Peyer's patch (tissue), 4 donors: ENCODE data around the gene RTCA. TPM values are rescaled to one million over a fixed set of nuclear protein-coding genes. Genes with fewer than 3 reads are reported as not detected.

Source experiments
- DNase-seq, 3 donors: peaks; one replicate each; pipeline ENCODE4 v3.0.0-alpha.2; 2017 to 2019
- H3K27ac ChIP-seq, 4 donors: fragments of 200-600 bp; sonication (generic); one replicate each; pipeline ENCODE4 v1.5.1; 2016 to 2019
- H3K27me3 ChIP-seq, 2 donors: fragments of 200-600 bp; sonication (generic); one replicate each; pipeline ENCODE4 v1.5.1; 2019
- H3K36me3 ChIP-seq, 3 donors: fragments of 200-600 bp; sonication (generic); one replicate each; pipeline ENCODE4 v1.5.1; 2016 to 2019
- H3K4me1 ChIP-seq, 4 donors: fragments of 200-600 bp; sonication (generic); one replicate each; pipeline ENCODE4 v1.5.1; 2016 to 2019
- H3K4me3 ChIP-seq, 4 donors: fragments of 200-600 bp; sonication (generic); 1 replicate in 3 of 4; 2 replicates in 1 of 4; pipeline ENCODE4 v1.5.1; 2016 to 2019; ENCODE audit warnings: mild to moderate bottlenecking in 1 of 4
- H3K9me3 ChIP-seq, 4 donors: fragments of 200-600 bp; sonication (generic); one replicate each; pipeline ENCODE4 v1.5.1; 2016 to 2019; ENCODE audit warnings: mild to moderate bottlenecking in 1 of 4
- CTCF ChIP-seq, 6 experiments: fragments of 450-650 bp in 4 of 6; fragments of 200-600 bp in 2 of 6; sonication (generic) in 1 of 6; IDR thresholded peaks; one replicate each; pipeline ENCODE4 v1.5.1; 2017 to 2019; ENCODE audit warnings: antibody characterized with exemption in 6 of 6, mild to moderate bottlenecking in 3 of 6, moderate library complexity in 1 of 6
- POLR2A ChIP-seq, 2 donors: fragments of 450-650 bp; IDR thresholded peaks; one replicate each; pipeline ENCODE4 v1.5.1; 2017; ENCODE audit warnings: antibody characterized with exemption in 2 of 2, mild to moderate bottlenecking in 2 of 2, moderate library complexity in 2 of 2
- total RNA-seq, 4 donors: library from RNA; depleted of rRNA; stranded (reverse); fragments of >200 nt; gene quantifications; one replicate each; pipeline ENCODE4 v1.1.0, GENCODE V29; 2016

RTCA gene
- total RNA-seq, 4 donors from 2014 or later, result 31.5 to 71.8 (median 46.7) TPM

- no peak for DNase-seq
- TF ChIP-seq CTCF (IDR thresholded peaks at IDR 0.05) (peak in 4 of 6 experiments; percentile 4 to 39 (median 22)), POLR2A (IDR thresholded peaks at IDR 0.05) (no peak)
Observed at GRCh38 chr1:100277866-100278265, 11.8 kb downstream of the RTCA start.

DNA sequence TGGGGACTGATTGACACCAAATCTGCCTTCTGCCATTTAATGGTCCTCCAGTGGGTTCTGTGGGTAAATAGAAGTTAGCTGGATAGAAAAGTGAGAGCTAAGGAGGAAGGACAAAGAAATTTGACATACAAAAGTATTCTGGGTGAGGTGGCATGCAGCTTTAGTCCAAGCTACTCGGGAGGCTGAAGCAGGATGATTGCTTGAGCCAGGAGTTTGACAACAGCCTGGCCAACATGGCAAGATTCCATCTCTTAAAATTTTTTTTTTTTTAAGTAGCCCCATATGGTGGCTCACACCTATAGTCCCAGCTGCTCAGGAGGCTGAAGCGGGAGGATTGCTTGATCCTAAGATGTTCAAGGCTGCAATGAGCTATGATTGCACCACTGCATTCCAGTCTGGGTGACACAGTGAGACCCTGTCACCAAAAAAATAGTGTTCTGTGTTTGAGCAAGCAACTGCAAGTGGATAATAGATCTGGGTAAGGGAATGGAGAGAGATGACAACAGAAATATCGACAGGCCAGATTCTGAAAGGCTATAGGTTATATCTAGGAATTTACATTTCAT is 13.4 kb downstream of the RTCA start:
- TF ChIP-seq POLR2A (IDR thresholded peaks at IDR 0.05), result no peak
- Histone ChIP-seq H3K36me3 (peaks cover 0 to 94% (median 0%) of the 10 kb centered on the region in 3 donors), H3K4me3 (no peak overlapping the region), H3K9me3 (no peaks in the 10 kb centered on the region), H3K4me1 (no peaks in the 10 kb centered on the region), H3K27me3 (no peaks in the 10 kb centered on the region), H3K27ac (no peak overlapping the region)
- no peak for DNase-seq

More at GRCh38 chr1:100277866-100278265, 11.8 kb downstream of the RTCA start:
- peaks cover 0 to 96% (median 0%) of the 10 kb centered on the region in 3 donors for H3K36me3 ChIP-seq
- H3K27me3 ChIP-seq, result no peaks in the 10 kb centered on the region
- no peaks in the 10 kb centered on the region for H3K4me1 ChIP-seq
- H3K27ac ChIP-seq, result no peak overlapping the region
- no peak overlapping the region for H3K4me3 ChIP-seq
- no peaks in the 10 kb centered on the region for H3K9me3 ChIP-seq

DNA sequence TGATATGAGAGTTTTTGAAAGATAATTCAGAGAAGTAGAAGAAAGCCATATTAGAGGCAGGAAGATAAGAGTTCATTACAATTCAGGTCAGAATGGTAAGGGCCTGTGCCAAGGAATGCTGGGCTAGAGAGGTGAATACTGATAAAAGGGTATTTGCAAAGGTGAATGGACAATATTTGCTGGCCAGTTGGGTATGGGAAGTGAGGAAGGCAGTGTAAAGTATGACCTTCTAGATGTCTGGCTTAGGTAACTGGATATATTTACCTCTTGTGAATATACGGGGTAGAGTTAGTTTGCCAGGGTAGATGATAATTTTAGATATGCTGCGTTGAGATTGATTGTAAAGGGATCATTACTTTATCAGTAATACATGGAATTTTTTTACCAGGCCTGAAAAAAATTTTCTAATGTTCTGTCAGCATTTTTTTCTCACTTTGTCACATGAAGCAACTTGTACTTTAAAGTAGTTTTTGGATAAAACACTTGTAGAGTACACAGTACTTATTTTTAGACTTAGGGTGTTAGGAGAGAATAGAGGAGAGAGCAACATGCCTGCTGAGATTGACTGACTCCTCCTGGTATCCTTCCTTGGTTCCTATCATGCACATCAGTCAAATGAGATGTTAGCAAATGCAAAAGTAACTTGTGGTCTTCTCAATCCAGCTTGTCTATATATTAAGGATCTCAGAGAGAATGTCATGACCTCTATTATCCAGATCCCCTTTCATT is 14.1 kb downstream of the RTCA start:
- H3K27me3 ChIP-seq, result no peaks in the 10 kb centered on the region
- DNase-seq, result no peak
- no peak overlapping the region for H3K27ac ChIP-seq
- no peak overlapping the region for H3K4me3 ChIP-seq
- H3K9me3 ChIP-seq, result no peaks in the 10 kb centered on the region
- no peaks in the 10 kb centered on the region for H3K4me1 ChIP-seq
- peaks cover 0 to 94% (median 0%) of the 10 kb centered on the region in 3 donors for H3K36me3 ChIP-seq
- TF ChIP-seq CTCF (IDR thresholded peaks at IDR 0.05), result no peak
- no peak for TF ChIP-seq POLR2A (IDR thresholded peaks at IDR 0.05)

- H3K4me3 ChIP-seq, result no peak overlapping the region
- H3K36me3 ChIP-seq, result peaks cover 0 to 93% (median 0%) of the 10 kb centered on the region in 3 donors
- no peak overlapping the region for H3K27ac ChIP-seq
- H3K4me1 ChIP-seq, result no peaks in the 10 kb centered on the region
- H3K9me3 ChIP-seq, result no peaks in the 10 kb centered on the region
- DNase-seq, result no peak
- H3K27me3 ChIP-seq, result no peaks in the 10 kb centered on the region
- TF ChIP-seq POLR2A (IDR thresholded peaks at IDR 0.05) (no peak), CTCF (IDR thresholded peaks at IDR 0.05) (no peak)
Observed at GRCh38 chr1:100284591-100284990, 18.6 kb downstream of the RTCA start.

DNA sequence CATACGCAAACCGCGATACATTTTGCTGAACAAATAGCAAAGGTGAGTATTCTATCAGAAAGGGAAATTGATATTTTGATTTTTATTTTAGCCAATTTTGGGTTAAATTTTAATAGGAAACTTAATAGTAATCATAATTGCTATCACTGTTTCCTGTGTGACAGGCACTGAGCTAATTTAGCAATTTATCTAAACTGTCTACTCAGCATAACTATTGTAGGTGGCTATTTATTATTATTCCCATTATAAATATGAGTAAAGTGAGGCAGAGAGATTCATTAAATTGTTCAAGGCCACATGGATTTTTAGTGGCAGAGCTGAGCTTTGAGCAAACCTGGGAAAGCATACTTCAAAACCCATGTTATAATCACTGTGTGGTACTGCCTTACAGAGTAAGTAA is 21.1 kb downstream of the RTCA start:
- Histone ChIP-seq H3K27ac (no peak overlapping the region), H3K4me3 (no peak overlapping the region), H3K9me3 (no peaks in the 10 kb centered on the region), H3K4me1 (no peaks in the 10 kb centered on the region), H3K36me3 (peaks cover 0 to 95% (median 0%) of the 10 kb centered on the region in 3 donors), H3K27me3 (no peaks in the 10 kb centered on the region)
- DNase-seq, result no peak
- TF ChIP-seq POLR2A (IDR thresholded peaks at IDR 0.05) (no peak), CTCF (IDR thresholded peaks at IDR 0.05) (no peak)

DNA sequence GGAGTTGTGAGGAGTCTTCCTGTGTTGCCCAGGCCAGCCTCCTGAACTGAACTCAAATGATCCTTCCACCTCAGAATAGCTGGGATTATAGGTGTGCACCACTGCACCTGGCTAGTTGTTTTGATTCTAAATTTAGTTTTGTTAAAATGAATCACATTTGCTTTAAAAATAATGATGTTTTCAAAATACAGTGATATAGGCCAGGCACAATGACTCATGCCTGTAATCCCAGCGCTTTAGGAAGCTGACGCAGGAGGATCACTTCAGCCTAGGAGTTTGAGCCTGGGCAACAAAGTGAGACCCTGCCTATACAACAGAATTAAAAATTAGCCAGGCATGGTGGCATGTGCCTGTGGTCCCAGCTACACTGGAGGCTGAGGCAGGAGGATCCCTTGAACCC is 24.3 kb downstream of the RTCA start:
- Histone ChIP-seq H3K4me1 (no peaks in the 10 kb centered on the region), H3K9me3 (no peaks in the 10 kb centered on the region), H3K36me3 (peaks cover 0 to 80% (median 0%) of the 10 kb centered on the region in 3 donors), H3K4me3 (no peak overlapping the region), H3K27ac (no peak overlapping the region), H3K27me3 (no peaks in the 10 kb centered on the region)
- TF ChIP-seq POLR2A (IDR thresholded peaks at IDR 0.05), result no peak
- TF ChIP-seq CTCF (IDR thresholded peaks at IDR 0.05), result no peak
- DNase-seq, result no peak
